ENCODE measurements around the gene POLDIP3. TPM values are rescaled to one million over a fixed set of nuclear protein-coding genes. Genes with fewer than 3 reads are reported as not detected.

Gene POLDIP3
- total RNA-seq, 3 donors from 2014 or later: 58.6 to 65.8 (median 65.0) TPM

DNA sequence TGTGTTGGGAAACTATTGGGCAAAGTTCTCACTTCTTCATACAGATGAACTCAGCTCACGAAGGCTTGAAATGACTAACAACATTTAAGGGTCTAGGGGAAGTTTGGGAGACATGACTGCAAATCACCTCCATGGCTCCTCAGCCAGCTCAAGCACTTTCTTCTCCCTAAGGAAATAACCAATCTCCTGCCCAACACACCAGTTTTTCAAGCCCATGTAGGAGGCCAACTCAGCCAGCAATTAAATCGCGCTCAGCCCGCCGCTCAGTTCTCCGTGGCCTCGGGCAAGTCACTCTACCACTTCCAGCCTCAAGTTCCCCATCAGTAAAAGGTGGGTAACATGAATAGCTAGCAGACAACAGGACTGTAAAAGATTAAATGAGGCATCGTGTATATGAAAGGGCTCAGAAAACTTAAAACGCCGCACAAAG is 796 bp downstream of the POLDIP3 start:
- TF ChIP-seq, protein P1, sequence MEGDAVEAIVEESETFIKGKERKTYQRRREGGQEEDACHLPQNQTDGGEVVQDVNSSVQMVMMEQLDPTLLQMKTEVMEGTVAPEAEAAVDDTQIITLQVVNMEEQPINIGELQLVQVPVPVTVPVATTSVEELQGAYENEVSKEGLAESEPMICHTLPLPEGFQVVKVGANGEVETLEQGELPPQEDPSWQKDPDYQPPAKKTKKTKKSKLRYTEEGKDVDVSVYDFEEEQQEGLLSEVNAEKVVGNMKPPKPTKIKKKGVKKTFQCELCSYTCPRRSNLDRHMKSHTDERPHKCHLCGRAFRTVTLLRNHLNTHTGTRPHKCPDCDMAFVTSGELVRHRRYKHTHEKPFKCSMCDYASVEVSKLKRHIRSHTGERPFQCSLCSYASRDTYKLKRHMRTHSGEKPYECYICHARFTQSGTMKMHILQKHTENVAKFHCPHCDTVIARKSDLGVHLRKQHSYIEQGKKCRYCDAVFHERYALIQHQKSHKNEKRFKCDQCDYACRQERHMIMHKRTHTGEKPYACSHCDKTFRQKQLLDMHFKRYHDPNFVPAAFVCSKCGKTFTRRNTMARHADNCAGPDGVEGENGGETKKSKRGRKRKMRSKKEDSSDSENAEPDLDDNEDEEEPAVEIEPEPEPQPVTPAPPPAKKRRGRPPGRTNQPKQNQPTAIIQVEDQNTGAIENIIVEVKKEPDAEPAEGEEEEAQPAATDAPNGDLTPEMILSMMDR (IDR thresholded peaks at IDR 0.05): no peak
- Histone ChIP-seq H3K36me3 (ENCODE audit: low read depth) (peaks cover 6% of the 10 kb centered on the region), H3K4me1 (ENCODE audit: low read depth) (peaks cover 32% of the 10 kb centered on the region), H3K4me3 (peak overlapping the region; percentile 72), H3K9me3 (no peaks in the 10 kb centered on the region)
- DNase-seq: no peak
- intact Hi-C loops (cut with DNase I, micrococcal nuclease): no loop called here
- no peak for ATAC-seq

DNA sequence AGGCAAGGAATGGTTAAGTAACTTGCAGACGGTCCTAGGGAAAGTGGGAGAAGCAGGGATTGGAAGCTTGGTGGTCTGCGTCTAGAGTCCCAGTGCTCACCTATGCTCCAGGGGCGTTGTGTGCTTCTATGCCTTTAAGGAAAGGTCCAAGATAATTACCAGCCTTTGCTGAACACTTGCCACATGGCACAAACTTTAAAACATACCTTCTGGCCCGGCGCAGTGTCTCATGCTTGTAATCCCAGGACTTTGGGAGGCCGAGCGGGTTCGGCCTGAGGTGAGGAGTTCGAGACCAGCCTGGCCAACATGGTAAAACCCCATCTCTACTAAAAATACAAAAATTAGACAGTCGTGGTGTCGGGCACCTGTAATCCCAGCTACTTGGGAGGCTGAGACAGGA is 2.3 kb downstream of the POLDIP3 start:
- no peak overlapping the region for H3K4me3 ChIP-seq
- TF ChIP-seq, protein P1 (IDR thresholded peaks at IDR 0.05): no peak

DNA sequence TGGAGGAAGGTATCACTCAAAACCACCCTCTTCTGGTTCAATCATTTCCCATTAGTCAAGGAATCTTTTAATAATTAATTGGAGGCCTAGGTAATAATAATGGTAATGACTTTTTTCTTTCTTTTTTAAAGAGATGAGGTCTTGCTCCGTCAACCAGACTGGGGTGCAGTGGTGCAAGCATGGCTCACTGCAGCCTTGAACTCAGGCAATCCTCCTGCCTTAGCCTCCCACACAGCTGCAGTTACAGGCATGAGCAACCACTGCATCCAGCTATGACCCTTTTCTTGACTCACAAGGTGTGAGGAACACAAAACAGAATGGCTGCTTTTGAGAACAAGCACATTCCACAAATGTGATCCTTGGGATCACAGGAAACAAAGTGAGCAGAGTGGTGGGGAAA is 3.6 kb downstream of the POLDIP3 start:
- TF ChIP-seq, protein P1 (IDR thresholded peaks at IDR 0.05): no peak
- ATAC-seq: no peak
- Histone ChIP-seq H3K9me3 (no peaks in the 10 kb centered on the region), H3K4me1 (ENCODE audit: low read depth) (peaks cover 29% of the 10 kb centered on the region), H3K36me3 (ENCODE audit: low read depth) (peaks cover 6% of the 10 kb centered on the region), H3K4me3 (no peak overlapping the region)
- DNase-seq: no peak
- intact Hi-C loops (cut with DNase I, micrococcal nuclease): no loop called here

More for the DNA sequence above, 2.3 kb downstream of the POLDIP3 start:
- Histone ChIP-seq H3K36me3 (ENCODE audit: low read depth) (peaks cover 6% of the 10 kb centered on the region), H3K9me3 (no peaks in the 10 kb centered on the region), H3K4me1 (ENCODE audit: low read depth) (peaks cover 32% of the 10 kb centered on the region)
- no peak for ATAC-seq
- intact Hi-C loops (cut with DNase I, micrococcal nuclease): no loop called here
- DNase-seq: peak in 1 of 3 donors; percentile 28

- ATAC-seq (no peak), DNase-seq (no peak)
- Histone ChIP-seq H3K36me3 (ENCODE audit: low read depth) (peaks cover 6% of the 10 kb centered on the region), H3K4me3 (no peak overlapping the region), H3K9me3 (no peaks in the 10 kb centered on the region), H3K4me1 (ENCODE audit: low read depth) (peaks cover 24% of the 10 kb centered on the region)
- intact Hi-C loops (cut with DNase I, micrococcal nuclease): no loop called here
- TF ChIP-seq, protein P1 (IDR thresholded peaks at IDR 0.05): no peak
Observed at GRCh38 chr22:42610186-42610585, 4.5 kb downstream of the POLDIP3 start.

GRCh38 chr22:42608823-42609361 is 5.8 kb downstream of the POLDIP3 start:
- TF ChIP-seq, protein P1 (IDR thresholded peaks at IDR 0.05): no peak
- H3K9me3 ChIP-seq: no peaks in the 10 kb centered on the region
- no peak for ATAC-seq
- peaks cover 34% of the 10 kb centered on the region for H3K4me1 ChIP-seq (ENCODE audit: low read depth)
- no peaks in the 10 kb centered on the region for H3K36me3 ChIP-seq (ENCODE audit: low read depth)
- intact Hi-C loops (cut with DNase I, micrococcal nuclease): no loop called here
- H3K4me3 ChIP-seq: no peak overlapping the region
- DNase-seq: no peak
